Forelimb muscle (tissue), 1 donor: ENCODE data around the gene ID3. TPM values are rescaled to one million over a fixed set of nuclear protein-coding genes. Genes with fewer than 3 reads are reported as not detected.
A peak's percentile ranks its signal among the peaks of the same experiment; 100 is the strongest.
"Not testable (repeated sequence)": the region's sequence is repeated elsewhere in the genome, so short reads cannot be mapped to it uniquely, and the experiment has no call there.

Source experiments
- DNase-seq: peaks from one replicate; pipeline ENCODE4 v3.0.0-alpha.2; 2013; ENCODE audit warnings: low read depth
- polyA plus RNA-seq: library from polyadenylated mRNA; unstranded; fragments of 120-200 nt; gene quantifications from one replicate; pipeline ENCODE4 v1.2.1, GENCODE V29; 2013; ENCODE audit not compliant: insufficient read length

Gene ID3
- polyA plus RNA-seq, 1 donor = 43.9 TPM

- no peak for DNase-seq
Observed at GRCh38 chr1:23553231-23554126, 5.8 kb downstream of the ID3 start.

DNA sequence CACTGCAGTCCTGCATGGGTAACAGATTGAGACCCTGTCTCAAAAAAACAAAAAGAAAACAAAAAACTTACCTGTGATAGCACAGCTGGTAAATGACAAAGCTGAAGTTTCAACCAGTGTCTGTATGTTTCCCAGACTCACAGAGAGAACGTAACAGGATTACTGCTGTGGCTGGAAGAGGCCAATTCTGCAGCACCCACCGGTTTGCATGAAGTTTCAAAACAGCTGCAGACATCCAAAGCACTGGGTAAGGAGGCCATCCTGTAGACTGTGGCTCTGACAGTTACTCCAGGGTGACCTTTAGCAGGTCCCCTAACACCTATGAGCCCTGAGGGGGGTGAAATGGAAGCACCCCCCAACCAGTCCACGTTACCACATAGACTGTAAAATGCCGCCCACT, 7.5 kb downstream of the ID3 start:
- DNase-seq = no peak

DNA sequence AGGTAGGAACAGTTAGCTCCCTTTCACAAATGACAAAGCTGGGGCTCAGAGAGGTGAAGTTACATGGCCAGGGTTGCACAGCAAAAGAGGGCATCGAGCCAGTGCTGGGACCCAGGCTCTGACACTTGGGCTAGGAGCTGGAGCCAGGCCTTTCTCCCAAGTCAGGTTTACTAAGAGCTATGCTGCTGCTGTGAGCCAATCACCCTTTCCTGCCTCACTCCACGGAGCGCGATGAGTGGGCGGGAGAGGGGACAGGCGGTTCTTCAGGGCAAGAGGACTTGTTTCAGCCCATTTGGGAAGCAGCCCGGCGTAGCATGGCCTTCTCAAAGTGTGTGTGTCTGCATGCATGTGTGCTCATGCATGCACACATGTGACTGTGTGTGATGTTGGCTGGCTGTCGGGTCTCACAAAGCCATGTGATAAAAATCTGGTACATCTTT, 10.6 kb downstream of the ID3 start:
- DNase-seq = no peak

- DNase-seq = no peak
Observed at GRCh38 chr1:23546897-23547584, 12.3 kb downstream of the ID3 start.

- no peak for DNase-seq
Observed at GRCh38 chr1:23545851-23546250, 13.4 kb downstream of the ID3 start.

DNA sequence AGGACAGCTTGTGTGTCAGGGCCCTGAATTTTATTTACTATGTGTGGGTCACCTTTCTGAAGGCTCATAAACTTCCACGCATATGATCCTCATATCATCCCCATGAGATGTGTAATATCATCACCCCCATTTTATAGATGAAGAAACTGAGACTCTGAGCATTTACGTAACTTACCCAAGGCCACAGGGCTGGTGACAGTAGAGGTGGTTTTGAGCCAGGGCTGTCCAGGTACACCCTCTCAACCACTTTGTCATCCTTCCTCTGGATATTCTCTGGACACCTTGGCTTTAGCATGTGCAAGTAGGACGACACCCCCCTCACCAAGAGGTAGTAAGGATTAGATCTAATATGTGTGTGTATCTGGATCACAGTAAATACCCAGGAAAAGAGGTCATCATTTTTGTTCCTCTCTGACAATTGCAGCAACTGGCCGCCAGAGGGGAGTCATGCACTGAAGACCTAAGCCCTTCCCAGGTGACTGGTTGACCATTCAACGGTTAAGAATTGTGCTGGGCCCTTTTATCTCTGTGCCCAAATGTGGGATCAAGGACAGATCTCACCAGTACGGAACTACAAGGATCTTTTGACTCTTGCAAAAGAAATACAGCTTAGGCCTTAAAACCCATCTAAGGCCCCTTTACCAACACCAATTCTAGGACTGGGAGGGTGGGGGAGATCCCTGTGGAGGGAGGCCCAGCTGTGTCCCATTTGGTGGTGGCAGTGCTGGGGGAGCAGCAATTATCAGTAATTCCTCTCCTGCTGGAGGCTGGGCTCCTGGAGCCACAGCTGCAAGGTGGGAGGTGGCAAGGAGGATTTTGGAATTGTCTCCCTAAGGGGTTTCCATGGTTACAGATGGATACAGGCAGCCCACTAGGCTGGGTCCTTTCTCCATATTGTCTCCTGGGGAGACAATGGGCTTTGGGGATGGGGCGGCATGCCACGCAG, 14.6 kb downstream of the ID3 start:
- no peak for DNase-seq

GRCh38 chr1:23543707-23544443, 15.4 kb downstream of the ID3 start:
- no peak for DNase-seq

- not testable (repeated sequence) for DNase-seq
Observed at GRCh38 chr1:23542940-23543339, 16.4 kb downstream of the ID3 start.

DNA sequence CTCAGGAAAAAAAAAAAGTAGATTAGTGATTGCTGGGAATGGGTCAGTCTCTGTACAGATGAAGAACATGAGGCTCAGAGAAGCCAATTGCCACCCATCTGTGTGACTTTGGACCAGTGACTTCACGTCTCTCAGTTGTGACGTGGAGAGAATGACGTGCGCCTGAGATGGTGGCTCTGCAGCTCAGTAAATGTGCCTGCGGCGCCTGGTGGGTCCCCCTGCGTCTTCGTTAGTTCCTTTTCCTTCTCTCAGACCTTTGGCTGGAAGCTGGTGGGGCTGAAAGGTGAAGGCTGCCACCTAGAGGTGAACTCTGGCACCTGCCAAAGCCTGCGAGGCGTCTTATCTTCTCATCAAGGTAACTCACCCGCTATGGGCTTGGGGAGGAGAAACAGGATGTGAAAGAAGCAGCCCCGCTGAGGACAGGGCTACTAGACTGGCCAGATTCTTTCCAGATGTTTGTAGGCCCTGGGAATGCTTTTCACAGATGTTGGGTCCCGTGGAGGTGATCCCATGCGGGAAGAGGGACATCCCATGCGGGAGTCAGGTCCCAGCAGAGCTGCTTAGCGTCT, 19.5 kb downstream of the ID3 start:
- DNase-seq = peak; percentile 70

GRCh38 chr1:23537296-23537973, 21.9 kb downstream of the ID3 start:
- no peak for DNase-seq

- no peak for DNase-seq
Observed at GRCh38 chr1:23533246-23534023, 25.9 kb downstream of the ID3 start.

GRCh38 chr1:23531562-23532094, 27.7 kb downstream of the ID3 start:
- no peak for DNase-seq

DNA sequence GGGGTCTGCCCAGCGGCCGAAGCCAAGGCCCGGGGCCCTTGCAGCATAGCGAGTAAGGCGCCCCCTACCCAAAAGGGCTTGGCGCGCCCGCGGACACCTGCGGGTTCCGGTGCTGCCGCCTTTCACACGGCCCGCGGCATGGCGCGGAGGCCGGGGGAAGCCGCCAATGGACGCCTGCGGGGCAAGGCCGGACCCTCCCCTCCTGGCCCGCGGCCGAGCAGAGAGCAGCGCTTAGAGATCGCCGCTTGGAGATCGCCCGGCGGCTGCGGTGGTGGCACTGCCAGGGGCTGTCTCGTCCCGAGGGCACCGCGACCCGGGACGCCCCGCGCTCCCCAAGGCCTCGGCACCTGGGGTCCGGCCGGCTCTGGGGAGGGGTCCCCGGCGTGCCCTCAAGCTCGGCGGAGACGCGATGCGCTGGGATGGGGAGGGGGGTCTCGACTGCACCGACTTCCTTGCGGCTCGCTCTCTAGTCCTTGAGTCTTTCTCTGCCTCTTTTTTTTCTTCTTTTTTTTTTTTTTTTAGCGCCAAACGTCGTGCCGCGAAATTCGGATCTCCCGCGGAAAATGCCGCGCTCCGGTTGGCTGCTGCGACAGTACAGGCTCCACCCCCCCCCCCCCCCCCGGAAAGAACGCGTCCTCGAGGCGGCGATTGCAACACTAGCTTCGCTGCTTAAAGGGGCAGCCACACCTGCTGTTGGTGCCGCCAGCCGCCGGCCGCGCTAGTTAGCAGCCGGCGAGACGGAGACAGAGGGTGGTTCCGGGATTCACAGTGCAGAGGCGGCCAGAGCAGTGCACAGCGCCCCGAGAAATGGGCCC, 28.3 kb downstream of the ID3 start, which contains the start of gene E2F2:
TSS of gene E2F2 (minus strand) at position 487 of the 815 bp plus-strand sequence. CDS start at position 47, 440 bp downstream.
- DNase-seq = no peak

DNA sequence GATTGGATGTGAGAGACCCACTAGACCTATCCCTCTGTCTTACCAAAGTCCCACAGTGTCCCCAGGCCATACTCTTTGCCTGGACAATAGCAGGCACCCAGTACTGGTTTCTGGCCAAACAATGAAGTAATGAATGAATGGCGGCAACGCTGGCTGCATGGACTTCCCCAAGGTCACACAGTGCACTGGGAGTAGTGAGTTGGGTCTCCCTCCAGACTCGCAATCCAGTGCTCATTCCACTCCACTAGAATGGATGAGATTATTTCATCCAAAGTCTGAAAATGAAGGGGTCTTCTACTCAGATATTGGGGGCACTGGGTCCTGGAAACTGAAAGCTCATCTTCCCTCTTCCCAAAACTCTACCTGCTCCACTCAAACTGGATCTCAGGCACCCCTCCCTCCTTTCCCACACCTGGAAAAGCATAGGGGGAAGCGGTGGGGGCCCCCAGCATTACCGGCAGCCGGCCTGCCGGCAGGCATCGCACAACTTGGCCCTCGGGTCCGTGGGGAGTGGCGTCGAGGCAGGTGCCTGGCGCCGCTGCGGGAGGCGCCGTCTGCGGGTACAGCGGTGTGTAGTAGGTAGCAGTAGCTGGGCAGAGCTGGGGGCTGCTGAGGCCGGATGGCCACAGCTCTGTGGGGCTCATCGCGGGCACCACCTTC, 29.1 kb downstream of the ID3 start:
- DNase-seq = no peak

GRCh38 chr1:23529146-23530086, 29.9 kb downstream of the ID3 start:
- DNase-seq = no peak

- no peak for DNase-seq
Observed at GRCh38 chr1:23528250-23528978, 30.9 kb downstream of the ID3 start.
